Upper lobe of left lung (tissue), 6 donors: Measurements from ENCODE around the gene COMMD6. TPM values are rescaled to one million over a fixed set of nuclear protein-coding genes. Genes with fewer than 3 reads are reported as not detected.

Experiments
- ATAC-seq, 2 donors: fragments of 200-7000 bp; cut with Tn5 transposase; one replicate each; pipeline ENCODE4 v1.9.1; 2022; ENCODE audit warnings: mild to moderate bottlenecking in 2 of 2, moderate library complexity in 2 of 2; ENCODE audit not compliant: low FRiP score in 2 of 2
- DNase-seq, 2 donors: peaks; one replicate each; pipeline ENCODE4 v3.0.0-alpha.2; 2019 to 2020
- H3K27ac ChIP-seq, 4 donors: fragments of 200-600 bp; sonication (generic); one replicate each; pipeline ENCODE4 v1.5.1; 2016 to 2019
- H3K27me3 ChIP-seq, 4 donors: fragments of 200-600 bp; sonication (generic); one replicate each; pipeline ENCODE4 v1.5.1; 2017 to 2019
- H3K36me3 ChIP-seq, 4 donors: fragments of 200-600 bp; sonication (generic); one replicate each; pipeline ENCODE4 v1.5.1; 2016 to 2019
- H3K4me1 ChIP-seq, 4 donors: fragments of 200-600 bp; sonication (generic); one replicate each; pipeline ENCODE4 v1.5.1; 2018 to 2019
- H3K4me3 ChIP-seq, 4 donors: fragments of 200-600 bp; sonication (generic); one replicate each; pipeline ENCODE4 v1.5.1; 2017 to 2019; ENCODE audit warnings: mild to moderate bottlenecking in 2 of 4, moderate library complexity in 1 of 4
- H3K9me3 ChIP-seq, 4 donors: fragments of 200-600 bp; sonication (generic); one replicate each; pipeline ENCODE4 v1.5.1; 2018 to 2019
- EP300 ChIP-seq, 4 donors: sonication (generic); formaldehyde crosslinking; IDR thresholded peaks; one replicate each; pipeline ENCODE4 v1.5.1; 2017; ENCODE audit warnings: antibody characterized with exemption in 4 of 4, control low read depth in 2 of 4
- POLR2A ChIP-seq, 4 donors: fragments of 450-650 bp; IDR thresholded peaks; one replicate each; pipeline ENCODE4 v1.5.1; 2016 to 2017; ENCODE audit warnings: antibody characterized with exemption in 4 of 4, mild to moderate bottlenecking in 2 of 4
- POLR2AphosphoS5 ChIP-seq, 2 donors: sonication (generic); formaldehyde crosslinking; IDR thresholded peaks; one replicate each; pipeline ENCODE4 v1.5.1; 2017; ENCODE audit warnings: antibody characterized with exemption in 2 of 2
- WGBS, 2 donors: methylation state at CpG; one replicate each; pipeline ENCODE4 v1.1.5; 2017 to 2018; 5-methylcytosine and 5-hydroxymethylcytosine counted together
- total RNA-seq, 6 donors: library from RNA; depleted of rRNA in 4 of 6; stranded (reverse); fragments of >200 nt in 4 of 6; gene quantifications; one replicate each; pipeline versions ENCODE4 v1.1.0 to v1.2.1, GENCODE V29; 2016 to 2021
- TF ChIP-seq, protein P1 (sequence below), 6 experiments: fragments of 450-650 bp in 4 of 6; fragments of 200-600 bp in 2 of 6; sonication (generic) in 2 of 6; IDR thresholded peaks; one replicate each; pipeline ENCODE4 v1.5.1; 2016 to 2019; ENCODE audit warnings: antibody characterized with exemption in 6 of 6
- donor health status: DM: no; HTN: no; CAD: no; lungs with moderate emphysema.
- donor health status: DM: no; HTN: yes; CAD: no; lungs with severe emphysema.

The COMMD6 gene
- total RNA-seq, 6 donors from 2014 or later = 9.0 to 134 (median 63.8) TPM

DNA sequence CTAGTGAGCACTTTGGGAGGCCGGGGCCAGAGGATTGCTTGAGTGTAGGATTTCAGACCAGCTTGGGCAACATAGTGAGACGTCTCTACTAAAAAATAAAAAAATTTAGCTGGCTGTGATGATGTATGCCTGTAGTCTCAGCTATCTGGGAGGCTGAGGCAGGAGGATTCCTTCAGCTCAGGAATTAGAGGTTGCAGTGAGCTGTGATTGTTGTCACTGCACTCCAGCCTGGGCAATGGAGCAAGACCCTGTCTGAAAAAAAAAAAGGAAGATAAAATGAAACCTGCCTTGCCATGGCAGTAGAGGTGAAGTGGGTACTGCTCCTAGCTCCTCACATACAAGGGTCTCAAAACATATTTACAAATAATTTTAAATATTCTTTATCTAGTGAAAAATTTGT lies 19.3 kb upstream of the COMMD6 start:
- Histone ChIP-seq H3K4me1 (no peaks in the 10 kb centered on the region), H3K4me3 (no peak overlapping the region), H3K27me3 (no peaks in the 10 kb centered on the region), H3K36me3 (peaks cover 0 to 14% (median 3%) of the 10 kb centered on the region in 4 donors), H3K27ac (no peak overlapping the region), H3K9me3 (no peaks in the 10 kb centered on the region)
- no peak for ATAC-seq
- TF ChIP-seq POLR2AphosphoS5 (IDR thresholded peaks at IDR 0.05) = no peak
- no peak for TF ChIP-seq EP300 (IDR thresholded peaks at IDR 0.05)
- TF ChIP-seq POLR2A (IDR thresholded peaks at IDR 0.05) = no peak
- TF ChIP-seq, protein P1, sequence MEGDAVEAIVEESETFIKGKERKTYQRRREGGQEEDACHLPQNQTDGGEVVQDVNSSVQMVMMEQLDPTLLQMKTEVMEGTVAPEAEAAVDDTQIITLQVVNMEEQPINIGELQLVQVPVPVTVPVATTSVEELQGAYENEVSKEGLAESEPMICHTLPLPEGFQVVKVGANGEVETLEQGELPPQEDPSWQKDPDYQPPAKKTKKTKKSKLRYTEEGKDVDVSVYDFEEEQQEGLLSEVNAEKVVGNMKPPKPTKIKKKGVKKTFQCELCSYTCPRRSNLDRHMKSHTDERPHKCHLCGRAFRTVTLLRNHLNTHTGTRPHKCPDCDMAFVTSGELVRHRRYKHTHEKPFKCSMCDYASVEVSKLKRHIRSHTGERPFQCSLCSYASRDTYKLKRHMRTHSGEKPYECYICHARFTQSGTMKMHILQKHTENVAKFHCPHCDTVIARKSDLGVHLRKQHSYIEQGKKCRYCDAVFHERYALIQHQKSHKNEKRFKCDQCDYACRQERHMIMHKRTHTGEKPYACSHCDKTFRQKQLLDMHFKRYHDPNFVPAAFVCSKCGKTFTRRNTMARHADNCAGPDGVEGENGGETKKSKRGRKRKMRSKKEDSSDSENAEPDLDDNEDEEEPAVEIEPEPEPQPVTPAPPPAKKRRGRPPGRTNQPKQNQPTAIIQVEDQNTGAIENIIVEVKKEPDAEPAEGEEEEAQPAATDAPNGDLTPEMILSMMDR (IDR thresholded peaks at IDR 0.05) = no peak
- WGBS, 2 donors = 75 to 85% methylated on average over 2 of the region's 2 CpGs
- DNase-seq = no peak

DNA sequence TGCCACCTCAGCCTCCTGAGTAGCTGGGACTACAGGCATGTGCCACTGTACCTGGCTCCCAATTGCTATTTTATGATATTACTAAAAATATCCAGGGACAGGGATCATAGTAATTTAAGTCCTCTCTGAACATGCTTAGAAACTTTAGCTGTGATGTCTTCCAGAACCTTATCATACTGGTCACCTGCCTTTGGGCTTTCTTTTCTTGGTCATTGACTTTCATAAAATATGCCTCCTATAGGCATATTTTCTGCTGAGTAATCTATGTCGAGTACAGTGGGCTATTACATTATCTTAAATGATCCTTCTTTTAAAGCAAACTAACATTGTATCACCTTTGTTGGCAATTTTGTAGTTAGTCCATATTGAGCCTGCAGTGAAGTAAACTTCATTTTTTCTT lies 18.2 kb upstream of the COMMD6 start:
- H3K4me3 ChIP-seq = no peak overlapping the region
- no peaks in the 10 kb centered on the region for H3K27me3 ChIP-seq
- H3K4me1 ChIP-seq = peaks cover 2 to 6% (median 3%) of the 10 kb centered on the region in 4 donors
- DNase-seq (no peak), ATAC-seq (no peak)
- H3K27ac ChIP-seq = no peak overlapping the region
- TF ChIP-seq POLR2AphosphoS5 (IDR thresholded peaks at IDR 0.05) (no peak), POLR2A (IDR thresholded peaks at IDR 0.05) (no peak), EP300 (IDR thresholded peaks at IDR 0.05) (no peak)
- TF ChIP-seq, protein P1 (IDR thresholded peaks at IDR 0.05) = no peak
- no peaks in the 10 kb centered on the region for H3K9me3 ChIP-seq
- WGBS, 2 donors = 80 to 86% methylated on average over 1 of the region's 1 CpG
- peaks cover 0 to 9% (median under 1%) of the 10 kb centered on the region in 4 donors for H3K36me3 ChIP-seq

DNA sequence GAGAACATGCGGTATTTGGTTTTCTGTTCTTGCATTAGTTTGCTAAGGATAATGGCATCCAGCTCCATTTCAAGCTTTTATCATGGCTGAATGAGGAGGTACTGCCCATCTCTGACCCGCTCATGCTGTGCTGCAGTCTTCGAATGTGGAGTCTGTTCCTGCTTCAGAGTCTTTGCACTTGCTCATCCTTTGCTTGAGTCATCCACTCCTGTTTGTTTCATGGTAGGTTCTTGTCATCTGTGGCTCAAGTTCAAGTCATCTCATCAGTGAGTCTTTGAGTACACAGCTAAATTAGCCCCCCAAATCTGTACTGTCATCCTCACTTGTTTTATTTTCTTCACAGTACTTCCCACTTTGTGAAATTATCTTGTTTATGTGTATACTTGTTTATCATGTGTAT lies 17.3 kb upstream of the COMMD6 start:
- Histone ChIP-seq H3K27ac (no peak overlapping the region), H3K9me3 (no peaks in the 10 kb centered on the region), H3K4me1 (peaks cover 9 to 12% (median 10%) of the 10 kb centered on the region in 4 donors), H3K27me3 (no peaks in the 10 kb centered on the region), H3K36me3 (peaks cover 0 to 7% (median 0%) of the 10 kb centered on the region in 4 donors), H3K4me3 (no peak overlapping the region)
- no peak for DNase-seq
- no peak for TF ChIP-seq EP300 (IDR thresholded peaks at IDR 0.05)
- TF ChIP-seq, protein P1 (IDR thresholded peaks at IDR 0.05) = no peak
- no peak for TF ChIP-seq POLR2AphosphoS5 (IDR thresholded peaks at IDR 0.05)
- no peak for TF ChIP-seq POLR2A (IDR thresholded peaks at IDR 0.05)
- ATAC-seq = no peak
- 98 to 100% methylated on average over 3 of the region's 3 CpGs for WGBS, 2 donors

DNA sequence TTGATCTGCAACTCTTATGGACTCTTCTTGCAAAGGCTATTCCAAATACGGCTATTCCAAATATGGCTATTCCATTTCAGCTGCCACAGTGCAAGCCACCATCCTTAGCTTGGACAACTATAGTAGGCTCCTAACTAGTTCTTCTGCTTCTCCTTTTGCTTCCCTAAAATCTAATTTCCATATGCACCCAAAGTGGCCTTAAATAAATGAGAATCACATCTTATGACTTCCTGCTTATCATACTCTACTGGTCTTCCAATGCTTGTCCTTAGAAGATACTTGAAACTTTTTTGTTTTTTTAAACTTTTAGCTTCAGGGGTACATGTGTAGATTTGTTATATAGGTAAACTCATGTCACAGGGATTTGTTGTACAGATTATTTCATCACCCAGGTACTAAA lies 16.8 kb upstream of the COMMD6 start:
- Histone ChIP-seq H3K36me3 (peaks cover 0 to 7% (median 0%) of the 10 kb centered on the region in 4 donors), H3K4me1 (peaks cover 9 to 12% (median 10%) of the 10 kb centered on the region in 4 donors), H3K4me3 (no peak overlapping the region), H3K27ac (no peak overlapping the region), H3K9me3 (no peaks in the 10 kb centered on the region), H3K27me3 (no peaks in the 10 kb centered on the region)
- no peak for ATAC-seq
- no peak for DNase-seq
- TF ChIP-seq POLR2AphosphoS5 (IDR thresholded peaks at IDR 0.05) = no peak
- no peak for TF ChIP-seq POLR2A (IDR thresholded peaks at IDR 0.05)
- TF ChIP-seq, protein P1 (IDR thresholded peaks at IDR 0.05) = no peak
- TF ChIP-seq EP300 (IDR thresholded peaks at IDR 0.05) = no peak
- 96 to 100% methylated on average over 1 of the region's 1 CpG for WGBS, 2 donors

DNA sequence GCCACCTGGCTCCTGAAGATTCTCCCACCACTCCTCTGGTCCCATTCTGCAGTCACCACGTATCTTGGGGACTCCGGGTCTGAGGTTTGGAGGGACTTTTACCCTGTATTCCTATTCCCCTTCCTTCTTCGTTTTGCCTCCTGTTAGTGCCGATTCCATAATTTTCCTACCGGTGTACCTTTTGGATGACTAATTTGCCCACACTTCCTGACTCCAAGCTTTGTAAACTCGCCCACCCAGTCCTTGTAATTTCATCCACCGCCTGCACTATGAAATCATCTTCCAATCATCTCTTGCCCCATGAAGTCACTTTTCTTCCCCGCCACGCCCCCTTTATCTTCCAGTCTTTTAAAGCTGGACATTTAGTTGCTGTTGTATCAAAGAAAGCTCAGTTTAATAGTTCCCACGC lies 12.5 kb upstream of the COMMD6 start:
- Histone ChIP-seq H3K9me3 (no peaks in the 10 kb centered on the region), H3K4me1 (peaks cover 11 to 18% (median 13%) of the 10 kb centered on the region in 4 donors), H3K36me3 (peaks cover 0 to 5% (median 0%) of the 10 kb centered on the region in 4 donors), H3K27ac (peak overlapping the region; percentile 73 to 90 (median 82)), H3K4me3 (peak overlapping the region; percentile 68 to 98 (median 78)), H3K27me3 (no peaks in the 10 kb centered on the region)
- WGBS, 2 donors = 2 to 7% methylated on average over 10 of the region's 10 CpGs
- DNase-seq = no peak
- no peak for TF ChIP-seq POLR2AphosphoS5 (IDR thresholded peaks at IDR 0.05)
- TF ChIP-seq POLR2A (IDR thresholded peaks at IDR 0.05) = no peak
- TF ChIP-seq, protein P1 (IDR thresholded peaks at IDR 0.05) = no peak
- no peak for TF ChIP-seq EP300 (IDR thresholded peaks at IDR 0.05)
- ATAC-seq = peak in 1 of 2 donors; percentile 74
